Heart left ventricle (tissue), 13 donors: ENCODE results near the gene ST8SIA5.

Experiments used
- POLR2A ChIP-seq, 2 donors: fragments of 450-650 bp; IDR thresholded peaks; one replicate each; pipeline ENCODE4 v1.6.1; 2017; ENCODE audit warnings: antibody characterized with exemption in 2 of 2, mild to moderate bottlenecking in 2 of 2, moderate library complexity in 2 of 2
- TF ChIP-seq, protein P1 (sequence below), 12 donors: fragments of 200-600 bp; sonication (generic) in 4 of 12; IDR thresholded peaks; one replicate each; pipeline versions ENCODE4 v1.5.0 to v1.8.0; 2018 to 2022; ENCODE audit warnings: antibody characterized with exemption in 12 of 12, mild to moderate bottlenecking in 5 of 12
- donor health status: ischemic (EF 13 %, LVEDD 7.1; RV severe dilation, severe dysfunction).
- donor health status: DM: no; HTN: yes; CAD: no.
- donor health status: DM: no; HTN: no; CAD: no.
- donor health status: ischemic (EF 25% LVEDD 6.9; RV normal size, moderate dysfunction).
- donor health status: ischemic (EF 25% LVEDD 5.7; RV mildly dilated, moderate dysfunction).
- donor health status: ischemic (EF 35%, LVEDD 5.7; RV mildly dilated, moderate dysfunction).
- donor health status: nonischemic (EF 11% LVEDD 7.7; RV severe dilation, severe dysfunction).
- donor health status: DM: yes; HTN: yes; CAD: no.
- donor health status: PGD.
- donor health status: ischemic (EF 29% LVEDD 5.4; RV normal size, mild dysfunction).
- donor health status: nonischemic (EF 23%, LVEDD 6.1; RV moderate dilation, normal function).

DNA sequence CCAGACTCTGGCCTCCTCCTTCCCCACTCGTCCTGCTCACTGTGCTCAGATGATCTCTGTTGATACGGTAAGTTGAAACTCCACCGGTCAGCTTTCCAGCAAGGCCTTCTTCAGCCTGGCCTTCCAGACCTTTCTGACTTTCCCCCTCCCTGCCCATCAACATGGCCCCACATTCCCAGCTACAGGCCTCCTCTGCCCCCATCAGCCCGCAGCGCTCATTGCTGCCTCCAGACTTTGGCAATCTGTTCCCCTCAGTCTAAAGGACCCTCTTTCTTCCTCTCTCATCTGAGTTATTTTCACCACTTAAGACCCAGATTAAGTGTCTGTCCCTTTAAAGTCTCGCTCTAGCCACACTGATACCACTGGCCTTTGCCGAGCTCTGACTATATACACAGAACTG is 110.4 kb downstream of the ST8SIA5 start:
- TF ChIP-seq POLR2A (IDR thresholded peaks at IDR 0.05), result no peak
- TF ChIP-seq, protein P1, sequence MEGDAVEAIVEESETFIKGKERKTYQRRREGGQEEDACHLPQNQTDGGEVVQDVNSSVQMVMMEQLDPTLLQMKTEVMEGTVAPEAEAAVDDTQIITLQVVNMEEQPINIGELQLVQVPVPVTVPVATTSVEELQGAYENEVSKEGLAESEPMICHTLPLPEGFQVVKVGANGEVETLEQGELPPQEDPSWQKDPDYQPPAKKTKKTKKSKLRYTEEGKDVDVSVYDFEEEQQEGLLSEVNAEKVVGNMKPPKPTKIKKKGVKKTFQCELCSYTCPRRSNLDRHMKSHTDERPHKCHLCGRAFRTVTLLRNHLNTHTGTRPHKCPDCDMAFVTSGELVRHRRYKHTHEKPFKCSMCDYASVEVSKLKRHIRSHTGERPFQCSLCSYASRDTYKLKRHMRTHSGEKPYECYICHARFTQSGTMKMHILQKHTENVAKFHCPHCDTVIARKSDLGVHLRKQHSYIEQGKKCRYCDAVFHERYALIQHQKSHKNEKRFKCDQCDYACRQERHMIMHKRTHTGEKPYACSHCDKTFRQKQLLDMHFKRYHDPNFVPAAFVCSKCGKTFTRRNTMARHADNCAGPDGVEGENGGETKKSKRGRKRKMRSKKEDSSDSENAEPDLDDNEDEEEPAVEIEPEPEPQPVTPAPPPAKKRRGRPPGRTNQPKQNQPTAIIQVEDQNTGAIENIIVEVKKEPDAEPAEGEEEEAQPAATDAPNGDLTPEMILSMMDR (IDR thresholded peaks at IDR 0.05), result no peak
